ENCODE data around the gene CACNA2D1.

CACNA2D1 gene

GRCh38 chr7:82146491-82146890 is 297.1 kb downstream of the CACNA2D1 start:
- TF ChIP-seq CTCF (IDR thresholded peaks at IDR 0.05), result no peak

GRCh38 chr7:82142263-82142864 is 301.2 kb downstream of the CACNA2D1 start:
- no peak for TF ChIP-seq CTCF (IDR thresholded peaks at IDR 0.05)

- no peak for TF ChIP-seq CTCF (IDR thresholded peaks at IDR 0.05)
Observed at GRCh38 chr7:82141427-82141826, 302.1 kb downstream of the CACNA2D1 start.

- TF ChIP-seq CTCF (IDR thresholded peaks at IDR 0.05), result no peak
Observed at GRCh38 chr7:82131215-82131614, 312.4 kb downstream of the CACNA2D1 start.

GRCh38 chr7:82129091-82129490 is 314.5 kb downstream of the CACNA2D1 start:
- no peak for TF ChIP-seq CTCF (IDR thresholded peaks at IDR 0.05)

- TF ChIP-seq CTCF (IDR thresholded peaks at IDR 0.05), result no peak
Observed at GRCh38 chr7:82128546-82128945, 315.0 kb downstream of the CACNA2D1 start.

GRCh38 chr7:82126576-82126975 is 317.0 kb downstream of the CACNA2D1 start:
- TF ChIP-seq CTCF (IDR thresholded peaks at IDR 0.05), result no peak

GRCh38 chr7:82124445-82124844 is 319.1 kb downstream of the CACNA2D1 start:
- no peak for TF ChIP-seq CTCF (IDR thresholded peaks at IDR 0.05)

Data from LNCAP (cell line).